Ascending aorta (tissue), 2 donors: ENCODE measurements around the gene HSD11B1. TPM values are rescaled to one million over a fixed set of nuclear protein-coding genes. Genes with fewer than 3 reads are reported as not detected.

Experiments
- DNase-seq, 2 donors: peaks; one replicate each; pipeline ENCODE4 v3.0.0-alpha.2; 2019; ENCODE audit warnings: low spot score in 2 of 2
- H3K27ac ChIP-seq, 2 donors: fragments of 200-600 bp; sonication (generic); one replicate each; pipeline ENCODE4 v1.5.1; 2016 to 2017; ENCODE audit warnings: mild to moderate bottlenecking in 1 of 2
- H3K27me3 ChIP-seq: fragments of 200-600 bp; sonication (generic); one replicate; pipeline ENCODE4 v1.5.1; 2017
- H3K36me3 ChIP-seq, 2 donors: fragments of 200-600 bp; sonication (generic); one replicate each; pipeline ENCODE4 v1.5.1; 2016
- H3K4me1 ChIP-seq, 2 donors: fragments of 200-600 bp; sonication (generic); one replicate each; pipeline ENCODE4 v1.5.1; 2016 to 2017; ENCODE audit warnings: mild to moderate bottlenecking in 1 of 2
- H3K4me3 ChIP-seq, 2 donors: fragments of 200-600 bp; sonication (generic); one replicate each; pipeline ENCODE4 v1.5.1; 2016 to 2017; ENCODE audit warnings: mild to moderate bottlenecking in 1 of 2
- H3K9me3 ChIP-seq, 2 donors: fragments of 200-600 bp; sonication (generic); one replicate each; pipeline ENCODE4 v1.5.1; 2016
- CTCF ChIP-seq, 3 experiments: fragments of 200-600 bp in 2 of 3; fragments of 450-650 bp in 1 of 3; sonication (generic) in 2 of 3; IDR thresholded peaks; one replicate each; pipeline ENCODE4 v1.5.1; 2016 to 2019; ENCODE audit warnings: antibody characterized with exemption in 3 of 3, mild to moderate bottlenecking in 1 of 3, moderate library complexity in 1 of 3
- intact Hi-C: fragments of 100-400 bp; cut with DNase I; formaldehyde crosslinking; loops from one replicate; pipeline ENCODE4 v1.15.1; 2023
- total RNA-seq: library from RNA; depleted of rRNA; stranded (reverse); fragments of >200 nt; gene quantifications from one replicate; pipeline ENCODE4 v1.1.0, GENCODE V29; 2016

HSD11B1 gene
- total RNA-seq, 1 donor from 2014 or later = 0.32 TPM

- TF ChIP-seq CTCF (IDR thresholded peaks at IDR 0.05) = no peak
- Histone ChIP-seq H3K27ac (no peak overlapping the region), H3K27me3 (no peaks in the 10 kb centered on the region), H3K4me1 (no peaks in the 10 kb centered on the region), H3K4me3 (no peak overlapping the region), H3K9me3 (no peaks in the 10 kb centered on the region), H3K36me3 (no peaks in the 10 kb centered on the region)
- intact Hi-C loops = no loop called here
- no peak for DNase-seq
Observed at GRCh38 chr1:209661071-209661470, 43.6 kb upstream of the HSD11B1 start.

- H3K27ac ChIP-seq = no peak overlapping the region
- H3K4me3 ChIP-seq = no peak overlapping the region
- no peak for TF ChIP-seq CTCF (IDR thresholded peaks at IDR 0.05)
- no peak for DNase-seq
- no peaks in the 10 kb centered on the region for H3K27me3 ChIP-seq
- intact Hi-C loops = no loop called here
- H3K4me1 ChIP-seq = no peaks in the 10 kb centered on the region
- no peaks in the 10 kb centered on the region for H3K36me3 ChIP-seq
- H3K9me3 ChIP-seq = no peaks in the 10 kb centered on the region
Observed at GRCh38 chr1:209662879-209663327, 41.7 kb upstream of the HSD11B1 start.

- H3K27me3 ChIP-seq = no peaks in the 10 kb centered on the region
- H3K9me3 ChIP-seq = no peaks in the 10 kb centered on the region
- TF ChIP-seq CTCF (IDR thresholded peaks at IDR 0.05) = no peak
- H3K27ac ChIP-seq = no peak overlapping the region
- DNase-seq = no peak
- H3K4me3 ChIP-seq = no peak overlapping the region
- no peaks in the 10 kb centered on the region for H3K4me1 ChIP-seq
- intact Hi-C loops = no loop called here
- H3K36me3 ChIP-seq = no peaks in the 10 kb centered on the region
Observed at GRCh38 chr1:209667103-209667502, 37.5 kb upstream of the HSD11B1 start.

- no peaks in the 10 kb centered on the region for H3K27me3 ChIP-seq
- H3K4me1 ChIP-seq = no peaks in the 10 kb centered on the region
- H3K4me3 ChIP-seq = no peak overlapping the region
- DNase-seq = no peak
- no peaks in the 10 kb centered on the region for H3K9me3 ChIP-seq
- no peak overlapping the region for H3K27ac ChIP-seq
- H3K36me3 ChIP-seq = no peaks in the 10 kb centered on the region
- intact Hi-C loops = no loop called here
- TF ChIP-seq CTCF (IDR thresholded peaks at IDR 0.05) = no peak
Observed at GRCh38 chr1:209667708-209668107, 36.9 kb upstream of the HSD11B1 start.

- H3K27ac ChIP-seq = no peak overlapping the region
- no peaks in the 10 kb centered on the region for H3K27me3 ChIP-seq
- H3K4me1 ChIP-seq = peaks cover 4 to 5% of the 10 kb centered on the region in 2 donors
- intact Hi-C loops = no loop called here
- H3K4me3 ChIP-seq = no peak overlapping the region
- DNase-seq = no peak
- no peaks in the 10 kb centered on the region for H3K9me3 ChIP-seq
- no peaks in the 10 kb centered on the region for H3K36me3 ChIP-seq
- no peak for TF ChIP-seq CTCF (IDR thresholded peaks at IDR 0.05)
Observed at GRCh38 chr1:209670441-209671082, 34.1 kb upstream of the HSD11B1 start.
